ENCODE measurements around the gene JUND. TPM values are rescaled to one million over a fixed set of nuclear protein-coding genes. Genes with fewer than 3 reads are reported as not detected.

Gene JUND
- total RNA-seq, 1 experiment from 2014 or later = 221 TPM

Small RNA genes lying within 50 kb of the gene (microRNA-seq; reads per million reads assigned to microRNA genes)
- gene MIR3188 (ENCODE audit: borderline number of aligned reads) = 2.4 reads per million

Other genes with a start within 250 kb of the JUND start
- not detected for gene IL12RB1, start 194.7 kb downstream of the JUND start, total RNA-seq (2021; ENCODE audit: unreplicated experiment)
- gene MAST3, start 183.8 kb downstream of the JUND start, total RNA-seq (2021; ENCODE audit: unreplicated experiment) = 14.2 TPM
- gene PIK3R2, start 128.5 kb downstream of the JUND start, total RNA-seq (2021; ENCODE audit: unreplicated experiment) = 53.4 TPM
- 64.6 TPM for gene IFI30, start 107.8 kb downstream of the JUND start, total RNA-seq (2021; ENCODE audit: unreplicated experiment)
- 18.7 TPM for gene MPV17L2, start 88.4 kb downstream of the JUND start, total RNA-seq (2021; ENCODE audit: unreplicated experiment)
- 10.6 TPM for gene RAB3A, start 77.6 kb downstream of the JUND start, total RNA-seq (2021; ENCODE audit: unreplicated experiment)
- 1.5 TPM for gene PDE4C, start 55.2 kb downstream of the JUND start, total RNA-seq (2021; ENCODE audit: unreplicated experiment)
- gene IQCN, start 7.2 kb downstream of the JUND start, total RNA-seq (2021; ENCODE audit: unreplicated experiment) = 4.8 TPM
- gene LSM4, start 41.5 kb upstream of the JUND start, total RNA-seq (2021; ENCODE audit: unreplicated experiment) = 400 TPM
- 30.9 TPM for gene PGPEP1, start 59.0 kb upstream of the JUND start, total RNA-seq (2021; ENCODE audit: unreplicated experiment)
- gene GDF15, start 104.5 kb upstream of the JUND start, total RNA-seq (2021; ENCODE audit: unreplicated experiment) = 425 TPM
- 0.12 TPM for gene LRRC25, start 116.0 kb upstream of the JUND start, total RNA-seq (2021; ENCODE audit: unreplicated experiment)
- 164 TPM for gene SSBP4, start 137.8 kb upstream of the JUND start, total RNA-seq (2021; ENCODE audit: unreplicated experiment)
- 365 TPM for gene ISYNA1, start 156.5 kb upstream of the JUND start, total RNA-seq (2021; ENCODE audit: unreplicated experiment)
- gene ELL, start 240.4 kb upstream of the JUND start, total RNA-seq (2021; ENCODE audit: unreplicated experiment) = 22.9 TPM

All from HCT116 (cell line).